ENCODE results near the gene STARD6.
A peak's percentile ranks its signal among the peaks of the same experiment; 100 is the strongest.

The STARD6 gene, protein sequence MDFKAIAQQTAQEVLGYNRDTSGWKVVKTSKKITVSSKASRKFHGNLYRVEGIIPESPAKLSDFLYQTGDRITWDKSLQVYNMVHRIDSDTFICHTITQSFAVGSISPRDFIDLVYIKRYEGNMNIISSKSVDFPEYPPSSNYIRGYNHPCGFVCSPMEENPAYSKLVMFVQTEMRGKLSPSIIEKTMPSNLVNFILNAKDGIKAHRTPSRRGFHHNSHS

GRCh38 chr18:54357660-54358494 lies at the start of gene STARD6, which contains the start of gene C18orf54:
STARD6 (minus strand) TSS chr18:54357858; CDS start chr18:54354573, 3,285 bp downstream.
C18orf54 (plus strand) TSS chr18:54357906; CDS start chr18:54360573, 2,667 bp downstream.
- Histone ChIP-seq H3K4me3 (ENCODE audit: low read length) (peak within 1 kb of the TSS; percentile 78), H3K27ac (ENCODE audit: low read length) (no peak within 1 kb of the TSS), H3K27me3 (ENCODE audit: control insufficient read depth, insufficient read depth, low read length) (no peaks in the 10 kb centered on the region), H3K36me3 (ENCODE audit: control insufficient read depth, insufficient read depth, low read length) (no peaks in the 10 kb centered on the region; the same call in 1 of the 2 replicates), H3K4me1 (ENCODE audit: control insufficient read depth, insufficient read depth, low read length) (no peaks in the 10 kb centered on the region), H3K9me3 (ENCODE audit: control insufficient read depth, insufficient read depth, low read length) (no peaks in the 10 kb centered on the region)
- no CpG with 5 or more reads among the region's 62 CpGs for WGBS (ENCODE audit: insufficient coverage, insufficient read length)
- peak; percentile 89 for DNase-seq (ENCODE audit: low read depth, low spot score)

- no peak for DNase-seq (ENCODE audit: low read depth, low spot score)
- Histone ChIP-seq H3K9me3 (ENCODE audit: control insufficient read depth, insufficient read depth, low read length) (no peaks in the 10 kb centered on the region), H3K36me3 (ENCODE audit: control insufficient read depth, insufficient read depth, low read length) (no peaks in the 10 kb centered on the region), H3K4me1 (ENCODE audit: control insufficient read depth, insufficient read depth, low read length) (no peaks in the 10 kb centered on the region), H3K4me3 (ENCODE audit: low read length) (no peak overlapping the region), H3K27ac (ENCODE audit: low read length) (no peak overlapping the region), H3K27me3 (ENCODE audit: control insufficient read depth, insufficient read depth, low read length) (no peaks in the 10 kb centered on the region)
Observed at GRCh38 chr18:54405290-54405689, 47.6 kb upstream of the STARD6 start.

- no CpG with 5 or more reads among the region's 1 CpG for WGBS (ENCODE audit: insufficient coverage, insufficient read length)
- Histone ChIP-seq H3K27ac (ENCODE audit: low read length) (no peak overlapping the region), H3K4me1 (ENCODE audit: control insufficient read depth, insufficient read depth, low read length) (no peaks in the 10 kb centered on the region), H3K27me3 (ENCODE audit: control insufficient read depth, insufficient read depth, low read length) (no peaks in the 10 kb centered on the region), H3K4me3 (ENCODE audit: low read length) (no peak overlapping the region), H3K36me3 (ENCODE audit: control insufficient read depth, insufficient read depth, low read length) (no peaks in the 10 kb centered on the region), H3K9me3 (ENCODE audit: control insufficient read depth, insufficient read depth, low read length) (no peaks in the 10 kb centered on the region)
- no peak for DNase-seq (ENCODE audit: low read depth, low spot score)
Observed at GRCh38 chr18:54396760-54397159, 39.1 kb upstream of the STARD6 start.

DNA sequence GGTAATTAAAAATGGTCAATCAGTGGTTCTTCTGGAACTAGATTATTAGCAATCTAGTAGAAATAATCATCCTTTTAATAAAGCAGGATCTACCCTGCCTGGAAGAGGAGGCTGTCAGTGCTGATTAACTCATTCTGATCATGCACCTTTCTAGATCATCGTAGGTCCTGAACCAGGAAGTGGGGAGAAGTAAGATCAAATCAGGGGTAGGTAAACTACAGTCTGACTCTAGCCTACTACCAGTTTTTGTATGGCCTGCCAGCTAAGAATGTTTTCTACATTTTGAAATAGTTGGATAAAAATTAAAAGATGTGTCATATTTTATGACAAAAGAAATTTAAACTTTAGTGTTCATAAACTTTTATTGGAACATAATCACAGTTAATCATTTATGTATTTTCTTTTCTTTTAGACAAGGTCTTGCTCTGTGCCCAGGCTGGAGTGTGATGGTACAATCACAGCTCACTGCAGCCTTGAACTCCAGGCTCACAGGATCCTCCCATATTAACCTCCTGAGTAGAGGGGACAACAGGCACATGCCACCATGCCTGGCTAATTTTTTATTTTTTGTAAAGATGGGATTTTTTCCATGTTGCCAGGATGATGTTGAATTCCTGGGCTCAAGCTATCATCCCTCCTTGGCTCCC lies 36.1 kb upstream of the STARD6 start:
- WGBS (ENCODE audit: insufficient coverage, insufficient read length) = no CpG with 5 or more reads among the region's 1 CpG

DNA sequence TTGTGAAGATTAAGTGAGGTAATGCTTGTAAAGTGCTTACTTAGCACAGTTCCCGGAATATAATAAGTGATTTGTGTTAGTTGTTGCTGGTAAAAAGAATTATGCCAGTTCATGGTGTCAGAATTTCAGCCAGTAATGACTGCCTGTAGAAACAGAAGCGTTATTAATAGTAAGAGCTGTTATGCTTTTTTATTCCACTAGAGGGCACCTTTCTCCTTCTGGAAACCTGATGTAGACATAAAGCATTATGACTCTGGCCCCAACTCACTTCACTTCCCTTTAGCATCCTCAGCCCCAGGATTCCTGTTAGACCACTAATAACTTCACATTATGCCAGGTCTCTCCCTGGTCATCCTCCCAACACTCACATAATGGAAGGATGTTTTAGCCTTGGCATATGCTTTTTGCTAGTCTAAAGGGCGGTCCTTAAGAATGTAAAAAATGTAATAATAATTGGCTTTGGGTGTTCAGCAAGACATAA lies 34.9 kb upstream of the STARD6 start:
- Histone ChIP-seq H3K4me3 (ENCODE audit: low read length) (no peak overlapping the region), H3K27me3 (ENCODE audit: control insufficient read depth, insufficient read depth, low read length) (no peaks in the 10 kb centered on the region), H3K36me3 (ENCODE audit: control insufficient read depth, insufficient read depth, low read length) (no peaks in the 10 kb centered on the region), H3K27ac (ENCODE audit: low read length) (no peak overlapping the region), H3K4me1 (ENCODE audit: control insufficient read depth, insufficient read depth, low read length) (no peaks in the 10 kb centered on the region; the same call in 1 of the 2 replicates), H3K9me3 (ENCODE audit: control insufficient read depth, insufficient read depth, low read length) (no peaks in the 10 kb centered on the region)
- WGBS (ENCODE audit: insufficient coverage, insufficient read length) = no CpG with 5 or more reads among the region's 3 CpGs
- peak; percentile 47 for DNase-seq (ENCODE audit: low read depth, low spot score)

More for the DNA sequence above, 36.1 kb upstream of the STARD6 start:
- Histone ChIP-seq H3K4me1 (ENCODE audit: control insufficient read depth, insufficient read depth, low read length) (no peaks in the 10 kb centered on the region; the same call in 1 of the 2 replicates), H3K4me3 (ENCODE audit: low read length) (no peak overlapping the region), H3K36me3 (ENCODE audit: control insufficient read depth, insufficient read depth, low read length) (no peaks in the 10 kb centered on the region), H3K9me3 (ENCODE audit: control insufficient read depth, insufficient read depth, low read length) (no peaks in the 10 kb centered on the region), H3K27ac (ENCODE audit: low read length) (no peak overlapping the region), H3K27me3 (ENCODE audit: control insufficient read depth, insufficient read depth, low read length) (no peaks in the 10 kb centered on the region)
- no peak for DNase-seq (ENCODE audit: low read depth, low spot score)

DNA sequence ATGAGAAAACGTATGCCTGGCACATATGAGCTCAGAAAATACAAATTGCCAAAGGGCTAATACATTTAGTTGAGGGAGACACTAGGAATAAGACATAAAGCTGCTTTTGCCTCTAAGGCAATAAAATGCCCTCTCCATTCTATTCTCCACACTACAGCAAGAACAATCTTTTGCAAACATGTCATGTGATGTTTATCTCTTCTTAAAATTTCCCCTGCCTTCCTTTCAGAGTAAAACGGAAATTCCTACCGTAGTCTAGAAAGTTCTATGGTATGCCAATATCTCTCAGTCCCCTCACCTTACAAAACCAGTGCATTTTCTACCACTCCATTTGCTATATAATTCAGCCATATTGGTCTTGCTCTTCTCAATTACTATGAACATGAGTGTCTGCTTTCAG lies 33.2 kb upstream of the STARD6 start:
- no peak overlapping the region for H3K27ac ChIP-seq (ENCODE audit: low read length)
- no peaks in the 10 kb centered on the region for H3K27me3 ChIP-seq (ENCODE audit: control insufficient read depth, insufficient read depth, low read length)
- H3K9me3 ChIP-seq (ENCODE audit: control insufficient read depth, insufficient read depth, low read length) = no peaks in the 10 kb centered on the region
- no CpG with 5 or more reads among the region's 3 CpGs for WGBS (ENCODE audit: insufficient coverage, insufficient read length)
- H3K36me3 ChIP-seq (ENCODE audit: control insufficient read depth, insufficient read depth, low read length) = no peaks in the 10 kb centered on the region
- no peak overlapping the region for H3K4me3 ChIP-seq (ENCODE audit: low read length)
- H3K4me1 ChIP-seq (ENCODE audit: control insufficient read depth, insufficient read depth, low read length) = no peaks in the 10 kb centered on the region; the same call in 1 of the 2 replicates
- no peak for DNase-seq (ENCODE audit: low read depth, low spot score)

DNA sequence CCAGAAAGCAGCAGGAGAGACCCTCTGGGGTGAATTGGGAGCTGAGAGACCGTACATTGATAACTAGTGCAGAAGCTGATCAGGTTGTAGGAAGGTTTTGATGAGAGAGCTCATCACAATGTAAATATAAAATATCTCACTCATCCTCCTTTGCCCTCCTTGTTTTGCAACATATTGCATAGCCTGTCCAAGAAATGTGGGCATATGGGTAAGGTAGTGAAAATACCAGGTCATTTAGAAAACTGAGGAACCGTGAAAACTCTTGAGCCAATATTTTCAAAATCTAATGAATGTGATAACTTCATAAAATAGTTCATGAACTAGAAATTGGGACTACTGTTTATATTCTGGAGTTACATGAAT lies 31.5 kb upstream of the STARD6 start:
- H3K27ac ChIP-seq (ENCODE audit: low read length) = no peak overlapping the region
- no CpG with 5 or more reads among the region's 2 CpGs for WGBS (ENCODE audit: insufficient coverage, insufficient read length)
- no peak for DNase-seq (ENCODE audit: low read depth, low spot score)
- H3K9me3 ChIP-seq (ENCODE audit: control insufficient read depth, insufficient read depth, low read length) = no peaks in the 10 kb centered on the region
- H3K4me1 ChIP-seq (ENCODE audit: control insufficient read depth, insufficient read depth, low read length) = no peaks in the 10 kb centered on the region; the same call in 1 of the 2 replicates
- no peaks in the 10 kb centered on the region for H3K27me3 ChIP-seq (ENCODE audit: control insufficient read depth, insufficient read depth, low read length)
- H3K36me3 ChIP-seq (ENCODE audit: control insufficient read depth, insufficient read depth, low read length) = no peaks in the 10 kb centered on the region
- no peak overlapping the region for H3K4me3 ChIP-seq (ENCODE audit: low read length)

GRCh38 chr18:54388203-54389142 lies 30.8 kb upstream of the STARD6 start:
- Histone ChIP-seq H3K36me3 (ENCODE audit: control insufficient read depth, insufficient read depth, low read length) (no peaks in the 10 kb centered on the region), H3K27ac (ENCODE audit: low read length) (no peak overlapping the region), H3K27me3 (ENCODE audit: control insufficient read depth, insufficient read depth, low read length) (no peaks in the 10 kb centered on the region), H3K9me3 (ENCODE audit: control insufficient read depth, insufficient read depth, low read length) (no peaks in the 10 kb centered on the region), H3K4me1 (ENCODE audit: control insufficient read depth, insufficient read depth, low read length) (no peaks in the 10 kb centered on the region; the same call in 1 of the 2 replicates), H3K4me3 (ENCODE audit: low read length) (no peak overlapping the region)
- DNase-seq (ENCODE audit: low read depth, low spot score) = peak; percentile 50
- no CpG with 5 or more reads among the region's 6 CpGs for WGBS (ENCODE audit: insufficient coverage, insufficient read length)

GRCh38 chr18:54387631-54388030 lies 30.0 kb upstream of the STARD6 start:
- DNase-seq (ENCODE audit: low read depth, low spot score) = no peak
- Histone ChIP-seq H3K4me1 (ENCODE audit: control insufficient read depth, insufficient read depth, low read length) (no peaks in the 10 kb centered on the region; the same call in 1 of the 2 replicates), H3K27ac (ENCODE audit: low read length) (no peak overlapping the region), H3K9me3 (ENCODE audit: control insufficient read depth, insufficient read depth, low read length) (no peaks in the 10 kb centered on the region), H3K27me3 (ENCODE audit: control insufficient read depth, insufficient read depth, low read length) (no peaks in the 10 kb centered on the region), H3K4me3 (ENCODE audit: low read length) (no peak overlapping the region), H3K36me3 (ENCODE audit: control insufficient read depth, insufficient read depth, low read length) (no peaks in the 10 kb centered on the region)
- no CpG with 5 or more reads among the region's 3 CpGs for WGBS (ENCODE audit: insufficient coverage, insufficient read length)
